ENCODE measurements around the gene FAT4.

- TF ChIP-seq, protein P1, sequence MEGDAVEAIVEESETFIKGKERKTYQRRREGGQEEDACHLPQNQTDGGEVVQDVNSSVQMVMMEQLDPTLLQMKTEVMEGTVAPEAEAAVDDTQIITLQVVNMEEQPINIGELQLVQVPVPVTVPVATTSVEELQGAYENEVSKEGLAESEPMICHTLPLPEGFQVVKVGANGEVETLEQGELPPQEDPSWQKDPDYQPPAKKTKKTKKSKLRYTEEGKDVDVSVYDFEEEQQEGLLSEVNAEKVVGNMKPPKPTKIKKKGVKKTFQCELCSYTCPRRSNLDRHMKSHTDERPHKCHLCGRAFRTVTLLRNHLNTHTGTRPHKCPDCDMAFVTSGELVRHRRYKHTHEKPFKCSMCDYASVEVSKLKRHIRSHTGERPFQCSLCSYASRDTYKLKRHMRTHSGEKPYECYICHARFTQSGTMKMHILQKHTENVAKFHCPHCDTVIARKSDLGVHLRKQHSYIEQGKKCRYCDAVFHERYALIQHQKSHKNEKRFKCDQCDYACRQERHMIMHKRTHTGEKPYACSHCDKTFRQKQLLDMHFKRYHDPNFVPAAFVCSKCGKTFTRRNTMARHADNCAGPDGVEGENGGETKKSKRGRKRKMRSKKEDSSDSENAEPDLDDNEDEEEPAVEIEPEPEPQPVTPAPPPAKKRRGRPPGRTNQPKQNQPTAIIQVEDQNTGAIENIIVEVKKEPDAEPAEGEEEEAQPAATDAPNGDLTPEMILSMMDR (IDR thresholded peaks at IDR 0.05; ENCODE audit: low read depth, low read length) = no peak
- no peak for TF ChIP-seq EZH2phosphoT487 (IDR thresholded peaks at IDR 0.05; ENCODE audit: low read depth)
Measured at GRCh38 chr4:125280892-125281403, 33.8 kb upstream of the FAT4 start.
